ENCODE measurements around the gene ARHGAP29.
"Not testable (repeated sequence)": the region's sequence is repeated elsewhere in the genome, so short reads cannot be mapped to it uniquely, and the experiment has no call there.

Gene ARHGAP29

DNA sequence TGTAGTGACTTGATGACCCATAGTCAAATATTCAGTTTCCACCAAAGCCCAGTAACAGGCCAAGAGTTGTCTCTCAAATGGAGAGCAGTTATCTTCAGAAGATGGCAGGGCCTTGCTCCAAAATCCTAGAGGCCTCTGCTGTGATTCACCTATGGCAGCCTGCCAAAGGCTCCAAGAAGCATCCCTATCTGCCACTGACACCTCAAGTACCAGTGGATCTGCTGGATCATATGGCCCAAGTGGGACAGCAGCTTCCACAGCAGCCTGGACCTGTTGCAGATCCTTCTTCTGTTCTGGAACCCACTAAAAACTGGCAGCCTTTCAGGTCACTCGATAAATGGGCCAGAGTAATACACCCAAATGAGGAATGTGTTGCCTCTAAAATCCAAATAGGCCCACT is 73.3 kb downstream of the ARHGAP29 start:
- not testable (repeated sequence) for DNase-seq

DNA sequence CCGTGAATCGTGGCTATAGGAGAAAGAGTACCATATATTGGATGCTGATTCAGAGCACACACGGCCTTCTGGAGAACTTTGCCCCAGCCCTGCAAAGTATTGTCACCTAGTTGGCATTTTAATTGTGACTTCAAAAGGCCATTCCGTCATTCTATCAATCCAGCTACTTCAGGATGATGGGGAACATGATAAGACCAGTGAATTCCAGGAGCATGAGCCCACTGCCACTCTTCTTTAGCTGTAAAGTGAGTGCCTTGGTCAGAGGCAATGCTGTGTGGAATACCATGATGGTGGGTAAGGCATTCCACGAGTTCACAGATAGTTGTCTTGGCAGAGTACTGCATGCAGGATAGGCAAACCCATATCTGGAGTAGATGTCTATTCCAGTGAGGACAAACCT is 74.1 kb downstream of the ARHGAP29 start:
- not testable (repeated sequence) for DNase-seq

- DNase-seq: no peak
These were observed 76.6 kb downstream of the ARHGAP29 start for GRCh38 chr1:94160811-94161210.

- no peak for DNase-seq
These were observed 81.2 kb downstream of the ARHGAP29 start for GRCh38 chr1:94156096-94156625.

- DNase-seq: no peak
These were observed 82.4 kb downstream of the ARHGAP29 start for GRCh38 chr1:94154989-94155388.

DNA sequence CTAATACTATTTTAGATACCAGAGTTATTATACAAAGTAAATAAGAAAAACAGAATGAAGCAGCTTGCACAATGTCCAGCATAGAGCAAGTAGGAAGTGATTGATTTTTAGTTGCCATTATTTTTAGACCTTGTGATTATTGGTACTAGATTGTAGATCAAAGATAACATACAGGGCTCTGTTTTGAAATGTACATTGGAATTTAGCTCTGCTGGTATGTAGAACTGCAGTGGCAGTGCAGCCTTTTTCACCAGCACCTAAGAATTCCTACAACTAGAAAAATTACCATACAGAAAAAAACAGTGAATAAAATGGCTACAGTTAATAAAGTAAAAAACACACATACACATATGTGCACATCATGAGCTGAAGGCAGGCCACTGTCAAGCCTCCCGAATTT is 84.3 kb downstream of the ARHGAP29 start:
- DNase-seq: no peak

DNA sequence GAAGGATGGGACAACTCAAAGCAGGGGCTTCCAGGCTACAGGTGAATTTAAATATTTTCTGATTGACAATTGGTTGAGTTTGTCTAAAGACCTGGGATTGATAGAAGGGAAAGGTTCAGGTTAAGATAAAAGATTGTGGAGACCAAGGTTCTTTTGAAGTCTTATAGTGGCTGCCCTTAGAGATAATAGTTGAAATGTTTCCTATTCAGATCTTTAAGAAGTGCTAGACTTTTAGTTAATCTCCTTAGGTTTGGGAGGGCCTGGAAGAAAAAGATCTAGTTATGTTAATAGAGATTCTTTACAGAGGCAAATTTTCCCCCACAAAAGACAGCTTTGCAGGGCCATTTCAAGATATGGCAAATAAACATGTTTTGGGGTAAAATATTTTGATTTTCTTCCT is 88.2 kb downstream of the ARHGAP29 start:
- not testable (repeated sequence) for DNase-seq

GRCh38 chr1:94146273-94146672 is 91.1 kb downstream of the ARHGAP29 start:
- no peak for DNase-seq

GRCh38 chr1:94144836-94145235 is 92.5 kb downstream of the ARHGAP29 start:
- DNase-seq: no peak

DNA sequence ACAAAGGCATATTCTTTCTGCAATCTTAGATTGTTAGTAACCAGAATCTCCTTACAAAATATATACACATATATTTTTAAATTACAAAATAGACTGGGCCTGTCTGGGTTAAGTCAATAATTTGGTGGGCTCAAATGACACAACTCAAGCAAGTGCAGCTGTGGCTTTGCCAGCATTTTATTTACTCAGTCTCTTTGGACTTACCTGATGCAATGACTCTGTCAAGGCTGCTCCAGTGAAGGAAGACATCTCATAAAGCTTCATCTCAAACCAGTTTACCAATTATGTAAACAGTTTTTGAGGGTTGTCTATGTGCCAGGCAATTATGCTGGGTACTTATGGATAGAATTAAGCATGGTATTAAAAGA is 93.6 kb downstream of the ARHGAP29 start:
- no peak for DNase-seq

DNA sequence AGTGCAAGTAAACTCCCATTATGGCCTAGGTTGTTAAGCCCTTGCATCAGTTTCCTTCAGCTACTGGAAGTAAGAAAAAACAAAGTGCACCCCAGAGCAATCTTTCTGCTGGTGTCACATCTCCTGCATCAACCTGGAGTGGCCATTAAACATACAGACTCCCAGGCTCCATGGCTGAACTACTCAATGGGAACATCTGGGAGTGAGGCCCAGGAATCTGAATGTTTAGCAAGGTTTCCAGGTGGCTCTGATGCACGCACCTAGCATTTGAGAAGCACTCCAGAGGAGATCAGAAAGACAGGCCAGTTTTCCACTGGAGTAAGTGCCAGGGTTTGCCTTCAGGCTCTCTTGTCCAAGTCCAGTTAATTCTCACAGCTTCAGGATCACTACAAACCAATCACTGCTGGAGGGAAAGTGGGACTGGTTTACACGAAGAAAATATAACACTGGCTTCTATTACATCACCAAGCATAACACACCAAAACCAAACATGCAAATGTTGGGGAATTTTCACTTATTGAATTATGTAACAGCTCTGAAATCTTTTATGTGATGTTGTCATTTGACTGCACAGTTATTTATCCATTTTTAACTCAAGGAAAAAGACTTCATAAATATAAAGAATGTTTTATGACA is 94.1 kb downstream of the ARHGAP29 start:
- DNase-seq: no peak

- no peak for DNase-seq
These were observed 94.8 kb downstream of the ARHGAP29 start for GRCh38 chr1:94142583-94142982.

DNA sequence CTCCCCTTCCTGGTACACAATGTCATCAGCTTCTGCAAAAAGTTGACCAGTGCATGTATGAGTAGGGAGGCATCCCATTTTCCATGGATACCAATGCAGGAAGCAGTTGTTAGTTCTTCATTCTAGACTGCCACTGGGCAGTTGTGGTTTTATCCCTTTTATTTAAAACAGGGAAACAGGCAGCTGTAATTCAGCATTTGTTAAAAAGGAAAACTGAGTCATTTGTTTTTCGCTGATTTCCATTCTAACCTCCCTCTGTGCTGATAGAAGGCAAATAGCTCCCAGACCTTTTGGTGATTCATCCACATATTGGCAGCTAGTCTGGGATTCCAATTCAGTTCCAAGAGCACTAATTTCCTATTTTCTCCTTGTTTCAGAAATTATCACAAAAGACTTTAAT is 95.4 kb downstream of the ARHGAP29 start:
- DNase-seq: no peak

DNA sequence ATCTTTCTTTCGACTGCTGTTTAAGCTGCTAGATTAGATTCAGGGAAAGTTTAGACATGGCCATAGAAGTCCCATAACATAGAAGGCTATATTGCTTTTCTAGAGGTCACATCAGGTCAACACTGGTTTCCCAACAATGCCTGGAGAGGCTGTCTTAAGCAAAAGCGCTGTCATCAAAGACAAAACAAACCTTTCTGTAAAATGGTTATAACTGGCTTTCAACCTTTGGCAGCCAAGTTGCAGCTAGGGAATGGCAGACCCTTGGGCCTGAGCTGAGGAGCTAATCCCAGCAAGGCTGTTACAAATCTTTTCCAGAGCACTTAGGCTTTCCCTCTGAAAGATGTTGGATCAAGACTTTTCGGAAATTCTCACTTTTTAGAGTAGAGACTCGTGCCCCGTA is 105.3 kb downstream of the ARHGAP29 start:
- DNase-seq: no peak

GRCh38 chr1:94130851-94131595 is 106.4 kb downstream of the ARHGAP29 start:
- no peak for DNase-seq

- DNase-seq: no peak
These were observed 110.7 kb downstream of the ARHGAP29 start for GRCh38 chr1:94126651-94127050.

DNA sequence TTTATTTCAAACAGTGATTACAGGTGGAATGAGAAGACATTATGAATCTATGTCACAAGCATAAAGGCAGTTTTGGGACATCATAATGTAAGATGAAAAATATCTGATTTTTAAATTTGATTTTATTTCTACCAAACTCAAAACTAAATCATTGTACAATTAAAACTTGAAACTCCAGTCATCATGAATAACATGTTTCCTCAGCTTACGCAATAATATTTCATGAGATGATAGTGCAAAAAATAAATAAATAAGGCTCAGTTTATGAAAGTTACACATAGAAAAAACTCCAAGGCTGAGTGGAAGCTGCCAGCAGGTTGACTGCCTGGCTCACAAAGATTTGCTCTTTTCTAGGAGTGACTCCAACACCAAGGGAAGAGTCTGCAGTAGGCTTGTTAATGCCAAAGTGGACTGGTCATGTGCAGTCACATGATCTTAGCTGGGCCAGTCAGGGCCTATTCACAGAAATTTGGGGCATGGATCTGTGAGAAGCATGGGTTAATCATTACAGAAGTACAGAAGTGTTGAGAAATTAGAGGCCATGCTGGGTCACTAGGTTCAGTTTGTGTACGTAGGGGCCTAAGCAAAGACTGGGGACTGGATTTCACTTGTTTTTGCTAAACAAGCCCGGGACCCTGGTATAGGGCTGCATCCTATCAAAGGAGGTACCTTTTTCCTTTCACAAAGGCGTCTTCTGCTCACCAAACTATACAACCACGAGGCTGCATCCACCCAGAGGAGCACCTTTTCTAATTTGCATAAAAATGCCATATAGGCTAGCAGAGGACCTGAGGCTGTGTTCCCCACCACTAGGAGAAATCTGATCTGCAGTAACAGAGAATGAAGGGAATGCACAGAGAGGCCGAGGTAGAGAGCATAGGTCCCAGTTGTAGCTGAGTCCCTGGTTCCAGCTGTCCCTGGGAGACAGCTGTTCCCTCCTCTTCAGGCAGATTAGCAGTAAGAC is 111.6 kb downstream of the ARHGAP29 start:
- no peak for DNase-seq

DNA sequence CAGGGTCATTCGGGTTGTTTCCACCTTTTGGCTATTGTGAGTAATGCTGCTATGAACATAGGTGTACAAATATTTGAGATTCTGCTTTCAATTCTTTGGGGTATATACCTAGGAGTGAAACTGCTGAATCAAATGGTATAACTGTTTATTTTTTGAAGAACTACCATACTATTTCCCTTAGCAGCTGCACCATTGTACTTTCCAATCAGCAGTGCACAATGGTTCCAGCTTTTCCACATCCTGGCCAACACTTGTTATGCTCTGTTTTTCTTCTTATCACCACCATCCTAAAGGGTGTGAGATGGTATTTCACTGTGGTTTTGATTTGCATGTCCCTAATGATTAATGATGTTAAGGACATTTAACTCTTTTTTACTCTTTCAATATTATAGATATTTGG is 112.8 kb downstream of the ARHGAP29 start:
- no peak for DNase-seq

DNA sequence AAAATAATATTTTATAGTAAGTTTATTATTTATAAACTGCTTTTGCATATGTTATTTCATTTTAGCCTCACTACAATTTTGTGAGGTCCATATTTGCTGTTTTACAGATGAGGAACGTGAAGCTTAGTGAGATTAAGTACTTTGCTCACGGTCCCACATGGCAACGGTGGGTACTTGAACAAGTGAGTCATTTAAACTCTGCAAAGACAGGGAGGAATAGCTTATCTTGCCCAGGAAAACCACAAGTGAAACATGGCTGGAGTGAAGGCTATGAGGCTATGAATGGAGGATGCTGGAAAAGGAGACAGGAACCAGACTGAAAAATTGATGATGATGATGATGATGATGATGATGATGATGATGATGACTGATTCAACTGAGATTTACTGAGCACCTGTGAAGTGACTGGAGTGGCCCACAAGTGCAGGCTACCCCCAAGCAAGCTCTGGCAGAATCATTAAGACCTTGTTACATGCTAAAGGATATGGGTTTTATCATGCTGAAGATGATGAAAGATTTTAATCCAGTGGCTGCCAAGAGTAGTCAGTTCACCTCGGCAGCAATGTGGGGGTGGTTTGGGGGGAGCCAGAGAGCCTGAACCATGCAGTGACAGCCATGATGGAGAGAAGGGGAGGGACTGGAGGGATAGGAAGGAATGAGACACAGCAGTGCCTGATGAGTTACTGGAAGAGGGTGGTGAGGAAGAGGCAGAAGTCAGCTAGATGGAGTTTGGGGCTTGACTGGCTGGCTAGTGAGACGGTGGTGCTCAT is 115.0 kb downstream of the ARHGAP29 start:
- no peak for DNase-seq
